Measurements from ENCODE around the gene PRKCA. TPM values are rescaled to one million over a fixed set of nuclear protein-coding genes. Genes with fewer than 3 reads are reported as not detected.
A peak's percentile ranks its signal among the peaks of the same experiment; 100 is the strongest.

Gene PRKCA
- total RNA-seq, 4 donors from 2014 or later, result 9.0 to 76.1 (median 15.1) TPM

DNA sequence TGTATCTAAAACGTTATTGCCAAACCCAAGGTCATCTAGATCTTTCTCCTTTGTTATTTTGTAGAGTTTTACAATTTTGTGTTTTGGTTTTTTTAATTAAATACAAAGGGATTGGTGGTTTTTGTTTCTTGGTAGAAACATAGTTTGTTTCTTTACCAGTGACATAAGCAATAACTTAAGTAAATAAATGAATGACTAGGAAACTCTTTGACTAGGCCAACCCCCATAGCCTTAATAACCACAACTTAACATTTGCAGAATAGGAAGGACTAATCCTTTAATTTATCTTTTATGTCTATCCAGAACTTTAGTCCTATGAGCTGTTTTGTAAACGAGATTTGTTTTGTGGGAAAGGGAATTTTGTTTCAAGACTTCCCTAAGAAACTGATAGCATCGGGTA is 162.5 kb downstream of the PRKCA start:
- H3K4me1 ChIP-seq, result peaks cover 8 to 20% of the 10 kb centered on the region in 2 donors
- no peaks in the 10 kb centered on the region for H3K36me3 ChIP-seq
- DNase-seq, result no peak
- H3K27ac ChIP-seq, result peak overlapping the region; percentile 70 to 74
- H3K9me3 ChIP-seq, result no peaks in the 10 kb centered on the region
- intact Hi-C loops (cut with DNase I; ENCODE audit: low total_unique reads), result no loop called here
- H3K4me3 ChIP-seq, result no peak overlapping the region
- no peaks in the 10 kb centered on the region for H3K27me3 ChIP-seq
- no peak for TF ChIP-seq POLR2A (IDR thresholded peaks at IDR 0.05)
- TF ChIP-seq, protein P1, sequence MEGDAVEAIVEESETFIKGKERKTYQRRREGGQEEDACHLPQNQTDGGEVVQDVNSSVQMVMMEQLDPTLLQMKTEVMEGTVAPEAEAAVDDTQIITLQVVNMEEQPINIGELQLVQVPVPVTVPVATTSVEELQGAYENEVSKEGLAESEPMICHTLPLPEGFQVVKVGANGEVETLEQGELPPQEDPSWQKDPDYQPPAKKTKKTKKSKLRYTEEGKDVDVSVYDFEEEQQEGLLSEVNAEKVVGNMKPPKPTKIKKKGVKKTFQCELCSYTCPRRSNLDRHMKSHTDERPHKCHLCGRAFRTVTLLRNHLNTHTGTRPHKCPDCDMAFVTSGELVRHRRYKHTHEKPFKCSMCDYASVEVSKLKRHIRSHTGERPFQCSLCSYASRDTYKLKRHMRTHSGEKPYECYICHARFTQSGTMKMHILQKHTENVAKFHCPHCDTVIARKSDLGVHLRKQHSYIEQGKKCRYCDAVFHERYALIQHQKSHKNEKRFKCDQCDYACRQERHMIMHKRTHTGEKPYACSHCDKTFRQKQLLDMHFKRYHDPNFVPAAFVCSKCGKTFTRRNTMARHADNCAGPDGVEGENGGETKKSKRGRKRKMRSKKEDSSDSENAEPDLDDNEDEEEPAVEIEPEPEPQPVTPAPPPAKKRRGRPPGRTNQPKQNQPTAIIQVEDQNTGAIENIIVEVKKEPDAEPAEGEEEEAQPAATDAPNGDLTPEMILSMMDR (IDR thresholded peaks at IDR 0.05), result no peak

DNA sequence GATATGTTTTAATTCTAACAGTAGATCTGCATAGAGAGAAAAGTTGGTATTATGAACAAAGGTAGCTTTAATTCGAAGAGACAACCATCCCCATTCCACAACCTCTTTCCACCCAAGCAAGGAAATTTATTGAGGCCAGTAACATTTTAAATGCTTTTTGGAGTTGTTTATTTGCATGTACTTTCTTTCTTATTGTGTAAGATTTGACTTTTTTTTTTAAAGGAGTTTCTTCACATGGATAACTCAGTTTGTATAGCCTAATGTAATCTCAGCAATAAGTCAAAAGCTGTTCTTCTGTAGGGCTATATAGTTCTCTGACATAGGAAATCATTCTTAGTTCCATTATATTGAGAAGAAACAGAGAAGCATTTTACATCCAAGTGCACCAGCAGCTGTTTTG is 163.3 kb downstream of the PRKCA start:
- intact Hi-C loops (cut with DNase I; ENCODE audit: low total_unique reads), result no loop called here
- Histone ChIP-seq H3K27ac (peak overlapping the region; percentile 70 to 74), H3K4me3 (no peak overlapping the region), H3K4me1 (peaks cover 8 to 20% of the 10 kb centered on the region in 2 donors), H3K9me3 (no peaks in the 10 kb centered on the region), H3K27me3 (no peaks in the 10 kb centered on the region), H3K36me3 (no peaks in the 10 kb centered on the region)
- no peak for DNase-seq
- TF ChIP-seq, protein P1 (IDR thresholded peaks at IDR 0.05), result no peak

DNA sequence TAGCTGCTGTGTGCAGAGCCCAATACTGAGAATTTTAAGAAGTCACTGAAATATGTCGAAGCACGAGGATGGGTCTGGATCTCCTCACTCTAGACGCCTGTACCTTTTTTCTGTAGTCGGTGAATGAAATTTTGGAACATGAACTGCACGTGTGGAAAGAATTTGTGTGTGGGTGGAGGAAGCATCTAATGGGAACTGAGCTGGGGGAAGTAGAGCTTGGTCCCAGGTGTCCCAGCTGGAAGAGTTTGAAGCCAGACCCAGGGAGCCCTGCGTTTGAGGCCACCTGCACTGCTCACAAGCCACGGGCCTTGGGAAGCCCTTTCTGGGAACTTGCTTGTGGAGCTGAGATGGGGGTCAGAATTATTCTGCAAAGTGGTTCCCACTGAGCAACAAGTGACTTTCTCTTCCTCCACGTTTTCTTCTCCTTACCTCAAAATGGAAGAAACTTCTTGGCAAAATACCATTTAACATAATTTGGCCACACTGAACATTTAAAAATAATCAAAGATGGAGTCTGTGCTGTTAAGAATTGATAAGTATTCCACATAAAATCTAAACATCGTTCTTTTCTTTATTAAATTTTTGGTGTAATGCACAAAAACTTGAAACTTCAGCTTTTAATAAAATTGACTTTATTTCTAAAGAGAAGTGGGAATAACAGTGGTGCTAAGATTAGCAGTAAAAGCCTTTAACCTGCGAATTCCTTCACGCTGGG is 163.8 kb downstream of the PRKCA start:
- peaks cover 8 to 20% of the 10 kb centered on the region in 2 donors for H3K4me1 ChIP-seq
- peak in 1 of 2 donors; percentile 27 for DNase-seq
- H3K27me3 ChIP-seq, result no peaks in the 10 kb centered on the region
- TF ChIP-seq POLR2A (IDR thresholded peaks at IDR 0.05), result no peak
- TF ChIP-seq, protein P1 (IDR thresholded peaks at IDR 0.05), result no peak
- H3K36me3 ChIP-seq, result no peaks in the 10 kb centered on the region
- intact Hi-C loops (cut with DNase I; ENCODE audit: low total_unique reads), result no loop called here
- H3K27ac ChIP-seq, result peak overlapping the region; percentile 70 to 74
- no peaks in the 10 kb centered on the region for H3K9me3 ChIP-seq
- no peak overlapping the region for H3K4me3 ChIP-seq

DNA sequence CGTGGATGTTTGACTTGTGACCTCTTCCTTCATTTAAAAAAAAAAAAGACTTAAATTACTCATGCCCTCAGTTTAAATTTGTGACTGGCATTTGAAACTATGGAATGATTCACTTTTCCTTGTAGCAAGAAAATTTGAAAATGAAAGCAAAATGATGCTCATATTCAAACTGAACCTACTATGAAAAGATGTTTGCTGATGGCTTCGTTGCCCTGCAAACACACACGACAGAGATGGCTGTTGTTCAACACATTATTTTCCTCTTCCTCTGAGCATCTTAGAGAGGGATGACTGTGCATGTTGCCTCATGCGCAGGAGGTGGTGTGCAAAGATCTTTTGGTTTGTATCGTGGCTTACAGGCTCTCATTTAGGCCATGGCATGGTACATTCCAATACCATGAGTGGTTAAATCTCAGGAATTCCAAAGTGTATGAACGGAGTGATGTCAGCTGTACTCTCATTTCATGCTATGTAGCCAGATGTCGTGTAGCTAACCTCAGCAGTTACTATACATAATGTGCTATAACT is 164.5 kb downstream of the PRKCA start:
- Histone ChIP-seq H3K4me3 (peak overlapping the region in 1 of 2 donors; percentile 6), H3K27ac (peak overlapping the region; percentile 70 to 74)

DNA sequence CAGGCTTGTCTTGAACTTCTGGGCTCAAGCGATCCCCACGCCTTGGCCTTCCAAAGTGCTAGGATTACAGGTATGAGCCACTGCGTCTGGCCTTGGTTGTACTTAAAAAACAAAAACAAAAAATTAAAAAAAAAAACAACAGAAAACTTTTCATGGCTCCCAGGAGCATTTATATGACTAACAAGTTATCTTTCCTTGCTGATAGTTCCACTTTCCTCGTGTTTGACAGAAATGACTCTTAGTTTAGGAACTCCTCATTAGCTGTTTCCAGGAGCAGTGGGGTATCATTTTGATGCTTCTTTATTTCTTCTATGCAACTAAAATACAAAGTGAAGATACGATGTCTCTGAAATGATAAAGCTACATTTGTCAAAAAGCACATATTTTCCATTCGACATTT is 165.4 kb downstream of the PRKCA start:
- peak overlapping the region; percentile 70 to 74 for H3K27ac ChIP-seq
- no peak for DNase-seq
- H3K9me3 ChIP-seq, result no peaks in the 10 kb centered on the region
- no peak overlapping the region for H3K4me3 ChIP-seq
- H3K27me3 ChIP-seq, result no peaks in the 10 kb centered on the region
- TF ChIP-seq, protein P1 (IDR thresholded peaks at IDR 0.05), result no peak
- no peak for TF ChIP-seq POLR2A (IDR thresholded peaks at IDR 0.05)
- intact Hi-C loops (cut with DNase I; ENCODE audit: low total_unique reads), result no loop called here
- H3K36me3 ChIP-seq, result no peaks in the 10 kb centered on the region
- H3K4me1 ChIP-seq, result peaks cover 8 to 20% of the 10 kb centered on the region in 2 donors

More for the DNA sequence above, 164.5 kb downstream of the PRKCA start:
- peak; percentile 54 to 65 for DNase-seq
- Histone ChIP-seq H3K9me3 (no peaks in the 10 kb centered on the region), H3K27me3 (no peaks in the 10 kb centered on the region), H3K4me1 (peaks cover 8 to 20% of the 10 kb centered on the region in 2 donors), H3K36me3 (no peaks in the 10 kb centered on the region)
- TF ChIP-seq, protein P1 (IDR thresholded peaks at IDR 0.05), result no peak
- no peak for TF ChIP-seq POLR2A (IDR thresholded peaks at IDR 0.05)
- intact Hi-C loops (cut with DNase I; ENCODE audit: low total_unique reads), result no loop called here

Measured in uterus (tissue), 4 donors.